IMR-90 (cell line): ENCODE data around the gene PLPP3. TPM values are rescaled to one million over a fixed set of nuclear protein-coding genes. Genes with fewer than 3 reads are reported as not detected.

Source experiments
- ATAC-seq: fragments of 200-7000 bp; cut with Tn5 transposase; 2 replicates; pipeline ENCODE4 v1.9.1; 2020; ENCODE audit warnings: low read depth, mild to moderate bottlenecking, moderate library complexity
- BruUV-seq: library from RNA; stranded (reverse); fragments of 400-500 nt; replicated peaks from 2 replicates; lab custom pipeline; 2021; lab: Mats Ljungman, UMichigan
- CTCF ChIA-PET: fragments of 300-600 bp; formaldehyde crosslinking; extraction: SDS; loops from one replicate; lab custom pipeline; 2021; ENCODE audit warnings: antibody characterized with exemption; lab: Yijun Ruan, JAX
- POLR2A ChIA-PET: fragments of 300-600 bp; sonication (Branson Sonifier 250); formaldehyde crosslinking; loops from one replicate; lab custom pipeline; 2022; ENCODE audit warnings: antibody characterized with exemption; ENCODE audit not compliant: unreplicated experiment; lab: Charles Lee
- DNase-seq: peaks from one replicate; pipeline ENCODE4 v3.0.0; 2013
- H2AFZ ChIP-seq: replicated peaks from 2 replicates; pipeline ENCODE3; 2013; ENCODE audit warnings: low read length, mild to moderate bottlenecking; ENCODE audit not compliant: poor library complexity
- H2AK5ac ChIP-seq: 2 replicates; pipeline ENCODE4 v1.6.1; 2013; ENCODE audit warnings: low read depth, low read length, inconsistent platforms
- H2AK9ac ChIP-seq: replicated peaks from 2 replicates; pipeline ENCODE3; 2013; ENCODE audit warnings: mild to moderate bottlenecking, low read depth, low read length, moderate library complexity; ENCODE audit not compliant: poor library complexity
- H2BK120ac ChIP-seq: 2 replicates; pipeline ENCODE4 v1.6.1; 2013; ENCODE audit warnings: low read depth, low read length, inconsistent platforms
- H2BK15ac ChIP-seq: 3 replicates; pipeline ENCODE4 v1.6.1; 2013; ENCODE audit warnings: low read depth, low read length, inconsistent platforms
- H2BK20ac ChIP-seq: 2 replicates; pipeline ENCODE4 v1.6.1; 2013; ENCODE audit warnings: low read depth, mild to moderate bottlenecking, inconsistent platforms, low read length, moderate library complexity
- H2BK5ac ChIP-seq: 2 replicates; pipeline ENCODE4 v1.6.1; 2013; ENCODE audit warnings: mild to moderate bottlenecking, low read depth, low read length, inconsistent platforms; ENCODE audit not compliant: poor library complexity, severe bottlenecking
- H3K14ac ChIP-seq: replicated peaks from 2 replicates; pipeline ENCODE4 v1.6.1; 2013; ENCODE audit warnings: low read depth, low read length, inconsistent platforms
- H3K18ac ChIP-seq: 2 replicates; pipeline ENCODE4 v1.6.1; 2013; ENCODE audit warnings: low read depth, low read length, control low read depth
- H3K23ac ChIP-seq: 2 replicates; pipeline ENCODE4 v1.6.1; 2013; ENCODE audit warnings: low read depth, low read length, inconsistent platforms
- H3K27ac ChIP-seq: 2 replicates; pipeline ENCODE4 v1.5.1; 2013; ENCODE audit warnings: mild to moderate bottlenecking, control low read depth, low read length; ENCODE audit not compliant: insufficient read depth
- H3K27me3 ChIP-seq: 2 replicates; pipeline ENCODE4 v1.6.1; 2013; ENCODE audit warnings: low read length; ENCODE audit not compliant: control insufficient read depth, insufficient read depth
- H3K36me3 ChIP-seq: 2 replicates; pipeline ENCODE4 v1.6.1; 2013; ENCODE audit warnings: low read length, mixed read lengths; ENCODE audit not compliant: control insufficient read depth, insufficient read depth
- H3K4ac ChIP-seq: 2 replicates; pipeline ENCODE4 v1.6.1; 2013; ENCODE audit warnings: low read depth, low read length, inconsistent platforms
- H3K4me1 ChIP-seq: 2 replicates; pipeline ENCODE4 v1.6.1; 2013; ENCODE audit warnings: low read length, mixed read lengths; ENCODE audit not compliant: control insufficient read depth, insufficient read depth
- H3K4me2 ChIP-seq: 2 replicates; pipeline ENCODE4 v1.6.1; 2013; ENCODE audit warnings: low read depth, mild to moderate bottlenecking, control low read depth, low read length, moderate library complexity
- H3K4me3 ChIP-seq: 2 replicates; pipeline ENCODE4 v1.5.1; 2013; ENCODE audit warnings: low read depth, mild to moderate bottlenecking, control low read depth, low read length, moderate library complexity; ENCODE audit not compliant: insufficient read depth
- H3K56ac ChIP-seq: 2 replicates; pipeline ENCODE4 v1.6.1; 2013; ENCODE audit warnings: low read length, inconsistent platforms; ENCODE audit not compliant: insufficient read depth; ENCODE audit errors: extremely low read depth
- H3K79me1 ChIP-seq, 2 experiments: 2 replicates each; pipeline ENCODE4 v1.6.1; 2013; ENCODE audit warnings: low read length in 2 of 2, inconsistent platforms in 1 of 2, low read depth in 1 of 2
- H3K9ac ChIP-seq: 2 replicates; pipeline ENCODE4 v1.6.1; 2013; ENCODE audit warnings: low read depth, low read length, control low read depth
- H3K9me1 ChIP-seq: 2 replicates; pipeline ENCODE4 v1.6.1; 2013; ENCODE audit warnings: low read length, inconsistent platforms; ENCODE audit not compliant: insufficient read depth
- H3K9me3 ChIP-seq: 2 replicates; pipeline ENCODE4 v1.6.1; 2013; ENCODE audit warnings: low read length; ENCODE audit not compliant: control insufficient read depth, insufficient read depth
- H4K20me1 ChIP-seq: 2 replicates; pipeline ENCODE4 v1.6.1; 2013; ENCODE audit warnings: low read length, inconsistent platforms; ENCODE audit not compliant: insufficient read depth
- H4K5ac ChIP-seq: 2 replicates; pipeline ENCODE4 v1.6.1; 2013; ENCODE audit warnings: mild to moderate bottlenecking, low read depth, low read length, control low read depth
- H4K8ac ChIP-seq, 2 experiments: 2 replicates each; pipeline ENCODE4 v1.6.1; 2013; ENCODE audit warnings: low read depth in 2 of 2, low read length in 2 of 2, control low read depth in 1 of 2, inconsistent platforms in 1 of 2
- H4K91ac ChIP-seq: 2 replicates; pipeline ENCODE4 v1.6.1; 2013; ENCODE audit warnings: low read depth, low read length, inconsistent platforms; ENCODE audit not compliant: insufficient read depth
- CHD1 ChIP-seq: IDR thresholded peaks from 2 replicates; pipeline ENCODE4 v1.6.1; 2012; ENCODE audit warnings: low read depth, low read length, improper control_type of control experiment
- MAFK ChIP-seq: IDR thresholded peaks from 2 replicates; pipeline ENCODE4 v1.6.1; 2012; ENCODE audit warnings: low read depth, low read length, improper control_type of control experiment
- MAZ ChIP-seq: IDR thresholded peaks from 2 replicates; pipeline ENCODE4 v1.6.1; 2012; ENCODE audit warnings: low read depth, mild to moderate bottlenecking, low read length, improper control_type of control experiment, moderate library complexity, borderline replicate concordance
- NFE2L2 ChIP-seq: fragments of 150-350 bp; IDR thresholded peaks from 2 replicates; pipeline ENCODE4 v1.6.1; 2016; ENCODE audit warnings: low read depth, mild to moderate bottlenecking, low read length
- POLR2A ChIP-seq: IDR thresholded peaks from 2 replicates; pipeline ENCODE4 v1.6.1; 2012; ENCODE audit warnings: mild to moderate bottlenecking, low read depth, low read length
- RAD21 ChIP-seq: IDR thresholded peaks from 2 replicates; pipeline ENCODE4 v1.6.1; 2012; ENCODE audit warnings: low read length, improper control_type of control experiment
- RFX5 ChIP-seq: IDR thresholded peaks from 2 replicates; pipeline ENCODE4 v1.8.0; 2012; ENCODE audit warnings: low read depth, mild to moderate bottlenecking, low read length, moderate library complexity
- WGBS, 2 experiments: methylation state at CpG; one replicate each; pipeline versions ENCODE4 v1.1.5 to v1.1.7; 2013; ENCODE audit warnings: missing lambda C conversion rate in 2 of 2; ENCODE audit not compliant: insufficient read length in 1 of 2; ENCODE audit errors: extremely low coverage in 2 of 2; 5-methylcytosine and 5-hydroxymethylcytosine counted together
- dilution Hi-C: fragments of 300-500 bp; cut with HindIII; formaldehyde crosslinking; loops from one replicate; pipeline ENCODE4 v1.14.3; 2018; ENCODE audit warnings: low sequenced_read_pairs; ENCODE audit not compliant: unreplicated experiment
- in situ Hi-C: fragments of 300-500 bp; cut with MboI; formaldehyde crosslinking; loops from 3 replicates; pipeline ENCODE4 v1.14.3; 2019; ENCODE audit warnings: low sequenced_read_pairs, inconsistent platforms, mixed read lengths
- intact Hi-C: fragments of 100-400 bp; cut with micrococcal nuclease; formaldehyde crosslinking; loops from 2 replicates; pipeline ENCODE4 v1.10.0; 2022
- polyA plus RNA-seq, 3 experiments: library from polyadenylated mRNA; depleted of rRNA; stranded (reverse); fragments of >200 nt; gene quantifications; 2 replicates each; pipeline ENCODE4 v1.2.3, GENCODE V29; 2012; ENCODE audit warnings: low replicate concordance in 1 of 3
- total RNA-seq: library from RNA; depleted of rRNA; stranded (reverse); fragments of >200 nt; gene quantifications from 2 replicates; pipeline ENCODE4 v1.2.3, GENCODE V29; 2012
- TF ChIP-seq, protein P1 (sequence below): fragments of 150-350 bp; IDR thresholded peaks from 2 replicates; pipeline ENCODE4 v1.6.1; 2017; ENCODE audit warnings: mild to moderate bottlenecking, antibody characterized with exemption, low read length, low read depth
- TF ChIP-seq, protein P2 (sequence below): conservative IDR thresholded peaks from 2 replicates; pipeline ENCODE4 v1.5.1; 2012; ENCODE audit warnings: mild to moderate bottlenecking, low read depth, low read length, improper control_type of control experiment

PLPP3 gene
- total and polyA plus RNA-seq, 2 of the 4 experiments (the other 2 are of a cell fraction): 49.9 to 56.6 TPM

DNA sequence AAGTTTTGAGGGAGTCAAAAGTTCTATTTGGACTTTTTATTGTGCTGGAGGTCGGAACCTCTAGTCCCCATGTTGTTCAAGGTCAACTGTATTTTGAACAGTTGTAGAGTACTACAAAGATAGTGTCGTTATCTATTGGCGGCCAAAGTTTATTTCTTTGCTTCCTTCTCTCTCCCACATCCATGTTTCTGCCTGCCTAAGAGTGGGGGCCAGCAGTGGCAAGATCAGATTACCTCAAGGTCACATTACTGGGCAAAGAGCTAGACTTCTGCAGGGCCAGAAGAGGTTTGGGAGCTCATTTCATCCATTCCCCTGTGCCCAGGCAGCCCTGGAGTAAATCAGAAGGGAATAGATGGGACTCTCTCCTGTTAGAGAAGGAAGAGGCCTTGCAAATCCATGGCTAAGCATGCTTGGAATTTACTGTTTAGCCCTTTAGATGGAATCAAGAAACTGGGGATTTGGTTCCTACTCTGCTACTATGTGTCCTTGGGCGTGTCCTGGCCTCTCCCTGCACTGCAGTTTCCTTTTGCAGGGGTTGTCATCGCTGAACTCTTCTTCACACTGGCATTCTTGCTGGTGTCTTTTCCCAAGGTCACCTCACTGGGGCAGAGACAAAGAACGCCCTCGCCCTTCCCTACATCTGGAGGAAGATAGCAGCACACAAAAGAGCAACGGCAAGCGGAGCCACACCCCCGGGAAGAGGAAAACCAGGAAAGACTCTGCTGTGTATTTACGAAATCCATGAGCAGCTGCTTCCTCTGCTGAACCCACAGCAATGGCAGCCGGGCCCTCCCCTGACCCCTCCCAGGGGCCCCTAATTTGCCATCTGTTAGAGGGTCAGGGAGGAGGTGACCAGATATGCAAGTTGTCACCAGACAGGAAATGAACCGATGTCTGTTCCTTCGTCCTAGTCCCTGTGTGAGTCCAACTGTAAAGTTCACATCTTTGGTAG, 73.3 kb downstream of the PLPP3 start:
- ATAC-seq (no peak), DNase-seq (no peak)
- H2BK20ac ChIP-seq: no peak overlapping the region
- no peak overlapping the region for H2BK120ac ChIP-seq
- H3K9me1 ChIP-seq: peaks cover 32% of the 10 kb centered on the region
- intact Hi-C loops: no loop called here
- no peak overlapping the region for H2BK5ac ChIP-seq
- 67% methylated on average over 1 of the region's 14 CpGs; no CpG with 5 or more reads in 1 of the 2 experiments for WGBS, 2 experiments
- peaks cover 27% of the 10 kb centered on the region for H4K20me1 ChIP-seq
- no peak overlapping the region for H4K5ac ChIP-seq
- no peak overlapping the region for H3K4me2 ChIP-seq
- peaks cover 11% of the 10 kb centered on the region; the same call in 1 of the 2 replicates for H3K4me1 ChIP-seq
- dilution Hi-C loops: no loop called here
- no peak overlapping the region for H3K23ac ChIP-seq
- peaks cover 27 to 62% of the 10 kb centered on the region in 2 experiments for H3K79me1 ChIP-seq
- no peak overlapping the region for H4K91ac ChIP-seq
- H3K4me3 ChIP-seq: no peak overlapping the region
- no peak overlapping the region for H2AK5ac ChIP-seq
- no peak overlapping the region for H4K8ac ChIP-seq
- TF ChIP-seq NFE2L2 (no peak), CHD1 (no peak), MAFK (no peak), MAZ (no peak), RAD21 (no peak), POLR2A (no peak), RFX5 (no peak)
- TF ChIP-seq, protein P1, sequence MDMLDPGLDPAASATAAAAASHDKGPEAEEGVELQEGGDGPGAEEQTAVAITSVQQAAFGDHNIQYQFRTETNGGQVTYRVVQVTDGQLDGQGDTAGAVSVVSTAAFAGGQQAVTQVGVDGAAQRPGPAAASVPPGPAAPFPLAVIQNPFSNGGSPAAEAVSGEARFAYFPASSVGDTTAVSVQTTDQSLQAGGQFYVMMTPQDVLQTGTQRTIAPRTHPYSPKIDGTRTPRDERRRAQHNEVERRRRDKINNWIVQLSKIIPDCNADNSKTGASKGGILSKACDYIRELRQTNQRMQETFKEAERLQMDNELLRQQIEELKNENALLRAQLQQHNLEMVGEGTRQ: no peak
- TF ChIP-seq, protein P2, sequence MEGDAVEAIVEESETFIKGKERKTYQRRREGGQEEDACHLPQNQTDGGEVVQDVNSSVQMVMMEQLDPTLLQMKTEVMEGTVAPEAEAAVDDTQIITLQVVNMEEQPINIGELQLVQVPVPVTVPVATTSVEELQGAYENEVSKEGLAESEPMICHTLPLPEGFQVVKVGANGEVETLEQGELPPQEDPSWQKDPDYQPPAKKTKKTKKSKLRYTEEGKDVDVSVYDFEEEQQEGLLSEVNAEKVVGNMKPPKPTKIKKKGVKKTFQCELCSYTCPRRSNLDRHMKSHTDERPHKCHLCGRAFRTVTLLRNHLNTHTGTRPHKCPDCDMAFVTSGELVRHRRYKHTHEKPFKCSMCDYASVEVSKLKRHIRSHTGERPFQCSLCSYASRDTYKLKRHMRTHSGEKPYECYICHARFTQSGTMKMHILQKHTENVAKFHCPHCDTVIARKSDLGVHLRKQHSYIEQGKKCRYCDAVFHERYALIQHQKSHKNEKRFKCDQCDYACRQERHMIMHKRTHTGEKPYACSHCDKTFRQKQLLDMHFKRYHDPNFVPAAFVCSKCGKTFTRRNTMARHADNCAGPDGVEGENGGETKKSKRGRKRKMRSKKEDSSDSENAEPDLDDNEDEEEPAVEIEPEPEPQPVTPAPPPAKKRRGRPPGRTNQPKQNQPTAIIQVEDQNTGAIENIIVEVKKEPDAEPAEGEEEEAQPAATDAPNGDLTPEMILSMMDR: no peak
- H3K18ac ChIP-seq: no peak overlapping the region
- no peak overlapping the region for H3K14ac ChIP-seq
- ChIA-PET CTCF (no interaction called here), POLR2A (interaction anchor here (0.7 kb wide), 1 partner anchor 10 kb away, joined by 7 read pairs; no protein-coding TSS in a partner anchor)
- in situ Hi-C loops: no loop called here
- no peak overlapping the region for H2AFZ ChIP-seq
- no peak overlapping the region for H2AK9ac ChIP-seq
- no TSS peak for BruUV-seq
- H3K27me3 ChIP-seq: no peaks in the 10 kb centered on the region
- H2BK15ac ChIP-seq: no peak overlapping the region
- H3K4ac ChIP-seq: no peak overlapping the region
- H3K56ac ChIP-seq: no peak overlapping the region
- H3K36me3 ChIP-seq: peaks cover 89% of the 10 kb centered on the region
- no peak overlapping the region for H3K9ac ChIP-seq
- no peak overlapping the region for H3K27ac ChIP-seq
- H3K9me3 ChIP-seq: no peaks in the 10 kb centered on the region
